ENCODE data around the gene RAB15. TPM values are rescaled to one million over a fixed set of nuclear protein-coding genes. Genes with fewer than 3 reads are reported as not detected.

The RAB15 gene
- total and polyA plus RNA-seq, 2 of the 8 experiments (the other 6 are each of a cell fraction or from before 2014, with no cell fraction given) = 38.8 to 58.1 TPM

GRCh38 chr14:64954491-64955240 lies 17.5 kb downstream of the RAB15 start:
- Histone ChIP-seq H3K4me3 (ENCODE audit: extremely low read depth in 1 of 4, insufficient read depth in 2 of 4, low read depth in 3 of 4, low read length in 4 of 4) (no peak overlapping the region), H3K36me3 (ENCODE audit: control insufficient read depth in 2 of 4, insufficient read depth in 4 of 4, low read length in 3 of 4) (peaks cover 3 to 15% (median 9%) of the 10 kb centered on the region in 4 experiments; a peak in 4 of 8 replicates), H2BK12ac (ENCODE audit: low read depth, low read length) (no peak overlapping the region), H3K23ac (ENCODE audit: insufficient read length) (no peak overlapping the region), H3K18ac (ENCODE audit: extremely low read depth, low read length) (peak overlapping the region; percentile 41; the same call in 1 of the 2 replicates), H2AFZ (ENCODE audit: low read length) (no peak overlapping the region), H4K20me1 (replicated peaks in 1 of 2; ENCODE audit: control insufficient read depth in 1 of 2, insufficient read depth in 2 of 2, low read length in 2 of 2) (peaks cover 0 to 2% of the 10 kb centered on the region in 2 experiments), H3K79me2 (ENCODE audit: control insufficient read depth in 1 of 2, insufficient read depth in 2 of 2, low read length in 2 of 2) (peaks cover 0 to 5% of the 10 kb centered on the region in 2 experiments; a peak in 1 of 4 replicates), H3K14ac (ENCODE audit: insufficient read length) (no peak overlapping the region), H3K23me2 (ENCODE audit: low read depth, low read length) (no peaks in the 10 kb centered on the region), H2BK120ac (replicated peaks; ENCODE audit: low read depth, low read length) (no peak overlapping the region), H3K27me3 (replicated peaks in 1 of 4; ENCODE audit: control insufficient read depth in 3 of 4, extremely low read depth in 1 of 4, insufficient read depth in 3 of 4, low read length in 3 of 4) (no peaks in the 10 kb centered on the region), H4K8ac (ENCODE audit: extremely low read depth, insufficient read depth, low read length) (no peak overlapping the region), H3K9ac (replicated peaks in 1 of 4; ENCODE audit: extremely low read depth in 1 of 4, low read depth in 3 of 4, low read length in 3 of 4) (no peak overlapping the region), H3K4me1 (replicated peaks in 1 of 4; ENCODE audit: control insufficient read depth in 3 of 4, insufficient read depth in 4 of 4, low read length in 3 of 4) (peaks cover 5 to 16% (median 15%) of the 10 kb centered on the region in 4 experiments; a peak in 6 of 7 replicates), H3K79me1 (ENCODE audit: low read depth, low read length) (peaks cover 2% of the 10 kb centered on the region; the same call in 1 of the 2 replicates), H4K91ac (replicated peaks; ENCODE audit: insufficient read length, low read length) (no peak overlapping the region), H4K5ac (ENCODE audit: insufficient read length, low read depth, low read length) (no peak overlapping the region), H3K9me3 (ENCODE audit: insufficient read depth in 2 of 2, low read depth in 1 of 2, low read length in 1 of 2) (no peaks in the 10 kb centered on the region), H3K27ac (ENCODE audit: low read depth, low read length) (no peak overlapping the region), H3K4ac (replicated peaks; ENCODE audit: insufficient read length, low read depth, low read length) (no peak overlapping the region), H3K4me2 (ENCODE audit: insufficient read depth in 1 of 2, low read depth in 2 of 2, low read length in 2 of 2) (no peak overlapping the region), H3K56ac (replicated peaks; ENCODE audit: insufficient read length, low read depth, low read length) (no peak overlapping the region), H2BK5ac (ENCODE audit: low read depth, low read length) (0 out of 2 replicates have a peak overlapping the region, but pooled peaks have one; percentile 41), H2BK20ac (ENCODE audit: low read length) (no peak overlapping the region), H2AK5ac (ENCODE audit: low read depth, low read length) (0 out of 2 replicates have a peak overlapping the region, but pooled peaks have one; percentile 6), H2BK15ac (ENCODE audit: low read length) (no peak overlapping the region)
- ChIA-PET POLR2A (ENCODE audit: partially characterized antibody) (interaction anchor here (1.1 to 2.2 kb wide), 4 partner anchors 10 to 40 kb away, joined by 3 to 9 read pairs (median 5); partner anchors contain the start of gene CHURC1), CTCF (ENCODE audit: partially characterized antibody) (interaction anchor here (0.8 to 4.1 kb wide), 14 partner anchors 8 to 132 kb away, joined by 3 to 25 read pairs (median 8); partner anchors contain the start of genes CHURC1 and GPX2)
- WGBS, 2 experiments (ENCODE audit: extremely low coverage in 1 of 2, insufficient coverage in 1 of 2, insufficient read length in 1 of 2, insufficient replicate concordance in 2 of 2, low coverage in 1 of 2, low lambda C conversion rate in 2 of 2, missing lambda C conversion rate in 1 of 2) = 93% methylated on average over 9 of the region's 9 CpGs; no CpG with 5 or more reads in 1 of the 2 experiments
- FAIRE-seq (no peak), DNase-seq (ENCODE audit: low read depth in 1 of 2, low spot score in 2 of 2) (no peak)
- TF ChIP-seq ATF3 (IDR thresholded peaks at IDR 0.05; ENCODE audit: insufficient read depth, low read depth, low read length) (no peak), CHD1 (IDR thresholded peaks at IDR 0.05; ENCODE audit: low read depth, low read length) (no peak), E2F6 (IDR thresholded peaks at IDR 0.05) (no peak), CTCF (IDR thresholded peaks at IDR 0.05; ENCODE audit: control extremely low read depth in 1 of 3, insufficient read depth in 1 of 3, low read depth in 1 of 3, low read length in 3 of 3) (no peak), TCF12 (IDR thresholded peaks at IDR 0.05; ENCODE audit: low read depth, low read length) (no peak), CBX8 (IDR thresholded peaks at IDR 0.05; ENCODE audit: borderline replicate concordance, low read depth, low read length) (no peak), GABPA (IDR thresholded peaks at IDR 0.05; ENCODE audit: borderline replicate concordance, insufficient read depth, low read length) (no peak)

Measured in H1 (cell line).